ENCODE data around the gene MBD5. TPM values are rescaled to one million over a fixed set of nuclear protein-coding genes. Genes with fewer than 3 reads are reported as not detected.

The MBD5 gene
- total and polyA plus RNA-seq, 2 of the 4 experiments (the other 2 are of a cell fraction) = 9.8 to 14.2 TPM

GRCh38 chr2:148486655-148487054 lies 465.8 kb downstream of the MBD5 start:
- no peak overlapping the region for H2AFZ ChIP-seq (replicated peaks; ENCODE audit: low read length, poor library complexity)
- H2AK9ac ChIP-seq (replicated peaks; ENCODE audit: low read depth, low read length, poor library complexity) = no peak overlapping the region
- H2BK120ac ChIP-seq (ENCODE audit: low read depth, low read length) = no peak overlapping the region
- H4K91ac ChIP-seq (ENCODE audit: insufficient read depth, low read depth, low read length) = no peak overlapping the region
- no peak overlapping the region for H3K23ac ChIP-seq (ENCODE audit: low read depth, low read length)
- no peak overlapping the region for H2BK15ac ChIP-seq (ENCODE audit: low read depth, low read length)
- H3K4me1 ChIP-seq (ENCODE audit: control insufficient read depth, insufficient read depth, low read length) = no peaks in the 10 kb centered on the region
- DNase-seq = no peak
- no peak overlapping the region for H2BK20ac ChIP-seq (ENCODE audit: low read depth, low read length)
- no peak overlapping the region for H3K56ac ChIP-seq (ENCODE audit: extremely low read depth, insufficient read depth, low read length)
- peaks cover 7% of the 10 kb centered on the region for H3K36me3 ChIP-seq (ENCODE audit: control insufficient read depth, insufficient read depth, low read length)
- H3K9ac ChIP-seq (ENCODE audit: low read depth, low read length) = no peak overlapping the region
- ChIA-PET CTCF (no interaction called here), POLR2A (ENCODE audit: unreplicated experiment) (no interaction called here)
- no peak overlapping the region for H3K4ac ChIP-seq (ENCODE audit: low read depth, low read length)
- no peak overlapping the region for H3K14ac ChIP-seq (replicated peaks; ENCODE audit: low read depth, low read length)
- intact Hi-C loops (cut with micrococcal nuclease) (no loop called here), in situ Hi-C loops (cut with MboI; ENCODE audit: low sequenced_read_pairs) (no loop called here), dilution Hi-C loops (cut with HindIII; ENCODE audit: low sequenced_read_pairs, unreplicated experiment) (no loop called here)
- H2AK5ac ChIP-seq (ENCODE audit: low read depth, low read length) = no peak overlapping the region
- no peaks in the 10 kb centered on the region for H3K79me1 ChIP-seq (ENCODE audit: low read depth in 1 of 2, low read length in 2 of 2)
- no peaks in the 10 kb centered on the region for H4K20me1 ChIP-seq (ENCODE audit: insufficient read depth, low read length)
- no peak overlapping the region for H3K4me3 ChIP-seq (ENCODE audit: insufficient read depth, low read depth, low read length)
- no peak overlapping the region for H3K27ac ChIP-seq (ENCODE audit: insufficient read depth, low read length)
- H3K27me3 ChIP-seq (ENCODE audit: control insufficient read depth, insufficient read depth, low read length) = no peaks in the 10 kb centered on the region
- no peak overlapping the region for H3K4me2 ChIP-seq (ENCODE audit: low read depth, low read length)
- no peaks in the 10 kb centered on the region for H3K9me3 ChIP-seq (ENCODE audit: control insufficient read depth, insufficient read depth, low read length)
- no peak overlapping the region for H3K18ac ChIP-seq (ENCODE audit: low read depth, low read length)
- BruUV-seq (replicated peaks) = no TSS peak
- H3K9me1 ChIP-seq (ENCODE audit: insufficient read depth, low read length) = no peaks in the 10 kb centered on the region; the same call in 1 of the 2 replicates
- ATAC-seq (ENCODE audit: low read depth) = no peak
- no peak overlapping the region for H4K5ac ChIP-seq (ENCODE audit: low read depth, low read length)
- H4K8ac ChIP-seq (ENCODE audit: low read depth in 2 of 2, low read length in 2 of 2) = no peak overlapping the region
- peak; percentile 56 for TF ChIP-seq MAFK (IDR thresholded peaks at IDR 0.05; ENCODE audit: low read depth, low read length)
- TF ChIP-seq ELK1 (IDR thresholded peaks at IDR 0.05; ENCODE audit: borderline replicate concordance, low read depth, low read length) = no peak
- no peak for TF ChIP-seq USF2 (IDR thresholded peaks at IDR 0.05; ENCODE audit: low read depth, low read length)
- no peak overlapping the region for H2BK5ac ChIP-seq (ENCODE audit: low read depth, low read length, poor library complexity, severe bottlenecking)

Measured in IMR-90 (cell line).